GM18526 (cell line): Measurements from ENCODE around the gene SLC17A2.

ENCODE experiments used
- POLR2A ChIP-seq: IDR thresholded peaks from 3 replicates; pipeline ENCODE4 v1.6.1; 2011; ENCODE audit not compliant: insufficient read length; ENCODE audit errors: extremely low read depth

The SLC17A2 gene

DNA sequence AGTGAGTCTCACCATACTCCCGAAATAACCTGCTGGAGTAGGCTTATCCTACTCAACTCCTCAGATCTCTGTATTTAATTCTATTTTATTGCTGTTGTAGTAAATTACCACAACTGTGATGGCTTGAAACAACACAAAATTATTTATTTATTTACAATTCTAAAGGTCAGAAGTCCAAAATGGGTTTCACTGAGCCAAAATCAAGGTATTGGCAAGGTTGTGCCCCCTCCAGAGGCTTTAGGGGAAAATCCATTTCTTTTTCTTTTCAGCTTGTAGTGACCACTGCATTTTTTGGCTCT lies 869 bp upstream of the SLC17A2 start:
- no peak for TF ChIP-seq POLR2A

DNA sequence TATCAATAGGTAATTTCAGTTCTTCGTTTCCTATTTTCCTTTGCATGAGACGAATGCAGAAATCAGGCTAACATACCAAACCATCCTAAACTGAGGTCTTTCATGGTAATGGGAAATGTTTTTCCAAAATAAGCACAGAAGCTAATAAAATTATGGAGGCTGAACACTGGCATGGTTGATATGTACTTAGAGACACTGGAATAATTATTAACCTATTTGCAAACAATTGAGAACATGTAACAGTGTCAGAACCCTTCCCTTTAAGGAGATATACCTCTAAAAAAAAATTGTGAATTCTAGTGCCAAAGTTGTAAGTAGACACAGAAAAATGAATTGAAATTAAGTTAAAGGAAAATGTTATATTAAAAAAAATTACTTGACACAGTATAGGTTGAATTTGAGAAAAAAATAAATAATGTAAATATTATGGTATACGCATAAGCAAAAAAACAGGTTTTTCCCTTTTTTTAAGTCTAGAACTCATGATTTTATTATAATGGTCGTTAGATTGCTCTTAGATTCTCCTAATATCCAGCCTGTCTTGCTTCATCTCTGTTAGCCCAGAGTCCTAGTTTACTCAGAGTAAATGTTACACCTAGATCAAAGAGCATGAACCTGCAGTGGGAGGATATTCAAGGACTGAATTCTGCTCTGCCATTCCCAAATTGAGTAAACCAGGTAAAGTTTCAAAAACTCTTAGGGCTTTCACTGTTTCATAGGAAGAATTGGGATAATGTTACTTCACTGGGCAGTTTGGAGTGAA lies 1.7 kb downstream of the SLC17A2 start:
- no peak for TF ChIP-seq POLR2A

DNA sequence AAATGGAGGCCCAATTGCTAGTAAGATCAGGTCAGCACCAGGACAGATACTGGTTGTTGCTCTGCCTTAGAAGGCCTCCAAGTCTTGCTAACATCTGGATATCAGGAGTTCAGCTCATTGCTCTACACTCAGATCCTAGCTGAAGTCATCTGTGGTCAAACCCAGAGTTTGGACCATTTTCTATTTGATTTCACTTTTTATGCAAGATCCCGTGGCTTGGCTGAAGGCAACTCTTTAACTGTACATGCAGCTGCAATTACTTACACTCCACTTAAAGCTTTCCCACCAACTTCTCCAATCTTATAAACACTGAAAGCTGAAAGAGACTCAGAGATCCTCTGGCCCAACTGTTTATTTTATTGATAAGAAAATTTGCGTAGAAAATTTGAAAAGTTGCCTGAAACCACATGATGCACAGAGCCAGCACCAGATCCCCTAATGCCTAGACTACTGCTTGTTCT lies 2.7 kb downstream of the SLC17A2 start:
- no peak for TF ChIP-seq POLR2A

DNA sequence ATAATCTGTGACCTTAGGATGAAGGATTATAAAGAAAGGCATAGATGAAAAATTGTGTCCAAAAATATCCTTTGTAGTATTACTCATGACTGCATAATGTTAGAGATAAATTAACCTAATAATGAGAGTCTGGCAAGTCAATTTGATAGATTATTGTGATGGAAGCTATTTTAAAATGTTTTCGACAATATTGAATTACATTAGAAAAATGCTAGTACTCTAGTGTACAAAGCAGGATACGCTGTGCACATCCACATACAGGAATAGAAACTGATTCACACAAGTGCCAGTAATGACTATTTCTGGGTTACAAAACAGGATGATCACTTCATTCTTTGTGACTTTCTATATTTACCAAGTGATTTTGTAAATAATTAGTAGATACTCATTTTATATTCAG lies 3.3 kb downstream of the SLC17A2 start:
- no peak for TF ChIP-seq POLR2A

DNA sequence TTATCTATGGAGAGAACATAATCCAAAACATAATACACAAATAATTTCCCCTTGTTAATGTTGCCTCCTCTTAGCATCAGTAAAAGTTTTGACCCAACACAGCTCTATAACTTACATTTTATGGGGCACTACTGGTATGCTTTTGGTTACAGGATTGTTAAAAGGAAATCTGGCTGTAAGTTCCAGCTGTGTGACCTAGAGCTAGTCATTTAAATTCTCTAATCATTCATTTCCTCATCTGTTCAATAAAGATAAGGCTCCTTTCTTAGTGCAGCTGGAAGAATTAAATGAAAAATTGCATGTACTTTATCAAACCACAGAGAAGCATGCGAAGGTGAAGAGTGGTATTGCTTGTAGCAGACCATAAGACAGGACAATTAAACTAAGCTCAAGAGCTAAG lies 4.6 kb downstream of the SLC17A2 start:
- TF ChIP-seq POLR2A: no peak

- no peak for TF ChIP-seq POLR2A
Observed at GRCh38 chr6:25922301-25922700, 8.2 kb downstream of the SLC17A2 start.

GRCh38 chr6:25921525-25922203 lies 8.8 kb downstream of the SLC17A2 start:
- TF ChIP-seq POLR2A: no peak

DNA sequence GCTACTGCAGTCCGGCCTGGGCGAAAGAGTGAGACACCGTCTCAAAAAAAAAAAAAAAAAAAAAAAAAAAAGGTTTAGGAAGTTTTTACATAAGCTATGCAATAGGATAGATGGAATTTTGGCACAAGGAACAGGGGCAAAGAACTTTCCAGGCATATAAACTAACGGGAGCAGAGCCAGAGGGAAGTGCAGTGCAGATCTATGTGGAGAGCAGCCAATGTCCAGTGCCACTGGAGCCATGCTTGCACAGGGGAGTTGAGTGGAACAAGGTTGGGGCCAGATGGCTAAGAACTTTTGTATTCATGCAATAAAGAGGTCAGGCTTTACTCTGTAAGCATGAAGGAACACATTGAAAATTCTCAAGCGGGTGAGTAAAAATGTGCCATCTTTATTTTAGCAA lies 10.8 kb downstream of the SLC17A2 start:
- TF ChIP-seq POLR2A: no peak

GRCh38 chr6:25918083-25918683 lies 12.3 kb downstream of the SLC17A2 start:
- no peak for TF ChIP-seq POLR2A

GRCh38 chr6:25916789-25917490 lies 13.6 kb downstream of the SLC17A2 start:
- TF ChIP-seq POLR2A: no peak

- TF ChIP-seq POLR2A: no peak
Observed at GRCh38 chr6:25916330-25916729, 14.2 kb downstream of the SLC17A2 start.

- TF ChIP-seq POLR2A: no peak
Observed at GRCh38 chr6:25913741-25914140, 16.8 kb downstream of the SLC17A2 start.

DNA sequence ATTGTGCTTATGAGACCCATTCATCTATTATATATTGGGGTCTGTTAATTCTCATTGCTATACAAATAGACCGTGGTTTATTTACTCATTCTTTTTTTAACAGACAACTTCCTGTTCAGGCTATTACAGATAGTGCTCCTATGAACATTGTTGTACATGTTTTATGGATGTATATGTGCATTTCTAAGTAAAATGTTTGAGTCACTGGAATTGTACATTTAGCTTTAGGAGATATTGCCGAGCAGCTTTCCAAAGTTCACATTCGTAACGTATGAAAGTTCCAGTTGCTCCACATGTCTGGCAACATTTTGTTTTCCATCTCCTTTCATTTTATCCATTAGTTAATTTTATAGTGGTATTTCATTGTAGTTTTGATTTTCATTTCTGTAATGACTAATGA lies 19.1 kb downstream of the SLC17A2 start:
- no peak for TF ChIP-seq POLR2A

- TF ChIP-seq POLR2A: no peak
Observed at GRCh38 chr6:25907475-25908014, 22.9 kb downstream of the SLC17A2 start.

DNA sequence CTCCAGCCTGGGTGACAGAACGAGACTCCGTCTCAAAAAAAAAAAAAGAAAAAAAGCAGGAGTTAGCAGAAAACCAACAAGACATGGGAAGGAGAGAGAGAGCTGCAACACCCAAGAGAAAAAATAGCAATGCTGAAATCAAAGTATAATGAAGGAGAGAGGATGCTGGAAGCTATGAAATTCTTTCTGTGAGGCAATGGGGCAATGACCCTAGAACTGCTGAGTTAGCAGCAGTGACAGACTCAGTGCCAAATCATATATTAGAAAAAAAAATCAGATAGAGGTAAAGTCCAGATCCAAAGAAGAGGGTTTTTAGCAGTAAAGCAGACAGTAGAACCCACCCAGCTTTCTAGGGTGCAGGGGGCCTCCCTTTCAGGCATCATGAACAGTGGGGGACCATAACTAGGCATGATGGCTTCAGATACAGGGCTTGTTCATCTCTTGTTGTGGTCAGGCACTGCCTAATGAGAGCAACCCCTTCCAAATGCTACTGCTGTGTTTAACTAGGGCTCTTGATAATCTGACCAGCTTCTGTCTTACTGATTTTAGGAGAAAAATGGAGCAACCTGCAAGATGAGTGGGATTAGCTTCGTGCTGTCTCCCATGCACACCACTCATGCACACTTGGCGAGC lies 26.9 kb downstream of the SLC17A2 start:
- TF ChIP-seq POLR2A: no peak

DNA sequence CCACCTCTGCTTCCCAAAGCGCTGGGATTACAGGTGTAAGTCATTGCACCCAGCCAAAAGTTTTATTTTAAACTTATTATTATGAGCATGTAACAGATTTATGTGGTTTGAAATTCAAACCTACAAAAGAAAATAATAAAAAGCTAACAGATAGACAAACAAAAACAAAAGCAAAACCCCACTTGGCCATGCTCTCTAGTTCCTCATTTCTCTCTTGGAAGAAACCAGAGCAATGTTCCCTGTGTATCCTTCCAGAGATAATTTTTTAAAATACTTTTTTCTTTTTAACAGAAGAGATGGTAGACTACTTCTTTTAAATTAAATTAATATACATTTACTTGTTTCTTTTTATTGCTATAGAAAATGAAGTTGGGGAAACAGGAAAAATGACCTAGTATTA lies 28.4 kb downstream of the SLC17A2 start:
- TF ChIP-seq POLR2A: no peak

- no peak for TF ChIP-seq POLR2A
Observed at GRCh38 chr6:25900843-25901242, 29.6 kb downstream of the SLC17A2 start.
